Measurements from ENCODE around the gene SMARCAL1. TPM values are rescaled to one million over a fixed set of nuclear protein-coding genes. Genes with fewer than 3 reads are reported as not detected.

SMARCAL1 gene
- total RNA-seq, 6 donors from 2014 or later = 10.5 to 29.3 (median 18.3) TPM

DNA sequence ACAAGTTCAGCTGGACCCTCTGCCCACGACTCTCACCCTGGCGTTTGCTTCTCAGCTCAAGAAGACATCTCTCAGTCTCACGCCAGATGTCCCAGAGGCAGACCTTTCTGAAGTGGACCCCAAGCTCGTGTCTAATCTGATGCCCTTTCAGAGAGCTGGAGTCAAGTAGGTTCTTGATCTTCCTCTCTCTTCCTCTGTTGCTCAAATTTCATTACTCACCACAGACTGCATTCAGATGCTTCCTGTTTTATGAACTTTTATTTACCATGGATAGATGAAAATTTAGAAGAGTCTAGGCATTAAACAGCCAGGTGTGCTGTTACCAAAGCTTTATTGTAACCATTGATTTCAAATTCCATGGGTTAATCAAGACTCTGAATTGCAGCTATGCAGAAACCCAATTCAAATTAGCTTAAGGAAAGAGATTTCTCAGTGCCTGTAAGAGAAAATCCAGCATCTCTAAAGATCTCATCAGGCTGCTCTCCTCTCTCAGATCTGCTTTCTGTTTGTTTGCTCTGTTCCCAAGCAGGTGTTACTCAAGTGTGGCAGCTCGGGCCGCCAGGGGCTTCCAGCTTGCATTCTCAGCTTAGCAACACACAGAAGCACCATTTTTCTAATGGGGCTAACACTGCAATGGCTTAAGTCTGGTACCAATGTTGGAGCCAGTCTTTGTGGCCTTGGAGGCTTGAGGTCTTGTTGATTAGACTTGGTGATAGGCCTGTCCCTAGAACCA lies 16.5 kb downstream of the SMARCAL1 start:
- no peak for TF ChIP-seq POLR2A (IDR thresholded peaks at IDR 0.05)
- no peak for TF ChIP-seq EP300 (IDR thresholded peaks at IDR 0.05)
- TF ChIP-seq, protein P1, sequence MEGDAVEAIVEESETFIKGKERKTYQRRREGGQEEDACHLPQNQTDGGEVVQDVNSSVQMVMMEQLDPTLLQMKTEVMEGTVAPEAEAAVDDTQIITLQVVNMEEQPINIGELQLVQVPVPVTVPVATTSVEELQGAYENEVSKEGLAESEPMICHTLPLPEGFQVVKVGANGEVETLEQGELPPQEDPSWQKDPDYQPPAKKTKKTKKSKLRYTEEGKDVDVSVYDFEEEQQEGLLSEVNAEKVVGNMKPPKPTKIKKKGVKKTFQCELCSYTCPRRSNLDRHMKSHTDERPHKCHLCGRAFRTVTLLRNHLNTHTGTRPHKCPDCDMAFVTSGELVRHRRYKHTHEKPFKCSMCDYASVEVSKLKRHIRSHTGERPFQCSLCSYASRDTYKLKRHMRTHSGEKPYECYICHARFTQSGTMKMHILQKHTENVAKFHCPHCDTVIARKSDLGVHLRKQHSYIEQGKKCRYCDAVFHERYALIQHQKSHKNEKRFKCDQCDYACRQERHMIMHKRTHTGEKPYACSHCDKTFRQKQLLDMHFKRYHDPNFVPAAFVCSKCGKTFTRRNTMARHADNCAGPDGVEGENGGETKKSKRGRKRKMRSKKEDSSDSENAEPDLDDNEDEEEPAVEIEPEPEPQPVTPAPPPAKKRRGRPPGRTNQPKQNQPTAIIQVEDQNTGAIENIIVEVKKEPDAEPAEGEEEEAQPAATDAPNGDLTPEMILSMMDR (IDR thresholded peaks at IDR 0.05) = no peak
- no peak for TF ChIP-seq POLR2AphosphoS5 (IDR thresholded peaks at IDR 0.05)

DNA sequence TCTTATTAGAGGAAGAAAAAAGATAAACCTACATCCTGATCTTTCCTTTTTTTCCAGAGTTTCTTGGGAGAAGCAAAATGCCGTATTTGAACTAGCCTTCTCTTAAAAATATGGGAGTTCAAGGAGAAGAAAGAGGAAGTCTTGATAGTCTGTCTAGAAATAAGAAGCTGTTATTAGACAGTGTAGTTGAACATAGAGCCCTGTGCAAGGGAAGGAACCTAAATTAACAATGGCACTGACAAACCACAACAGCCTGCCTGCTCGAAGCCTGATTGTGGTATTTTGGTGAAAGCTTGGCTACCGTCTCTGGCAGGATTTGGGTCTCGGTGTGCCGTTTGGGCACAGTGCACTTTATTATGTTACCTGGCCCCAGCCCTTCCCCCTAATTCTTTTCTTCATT lies 17.1 kb downstream of the SMARCAL1 start:
- no peak for ATAC-seq (ENCODE audit: low FRiP score in 2 of 2)
- TF ChIP-seq POLR2AphosphoS5 (IDR thresholded peaks at IDR 0.05) (no peak), EP300 (IDR thresholded peaks at IDR 0.05) (no peak), POLR2A (IDR thresholded peaks at IDR 0.05) (no peak)
- TF ChIP-seq, protein P1 (IDR thresholded peaks at IDR 0.05) = no peak
- WGBS, 2 donors = 66 to 89% methylated on average over 5 of the region's 5 CpGs

More for the DNA sequence above, 16.5 kb downstream of the SMARCAL1 start:
- Histone ChIP-seq H3K27me3 (no peaks in the 10 kb centered on the region), H3K4me1 (no peaks in the 10 kb centered on the region), H3K36me3 (peaks cover 25 to 97% (median 66%) of the 10 kb centered on the region in 4 donors), H3K4me3 (no peak overlapping the region), H3K9me3 (no peaks in the 10 kb centered on the region), H3K27ac (no peak overlapping the region)
- 65 to 75% methylated on average over 6 of the region's 6 CpGs for WGBS, 2 donors
- no peak for ATAC-seq (ENCODE audit: low FRiP score in 2 of 2)
- DNase-seq = no peak

DNA sequence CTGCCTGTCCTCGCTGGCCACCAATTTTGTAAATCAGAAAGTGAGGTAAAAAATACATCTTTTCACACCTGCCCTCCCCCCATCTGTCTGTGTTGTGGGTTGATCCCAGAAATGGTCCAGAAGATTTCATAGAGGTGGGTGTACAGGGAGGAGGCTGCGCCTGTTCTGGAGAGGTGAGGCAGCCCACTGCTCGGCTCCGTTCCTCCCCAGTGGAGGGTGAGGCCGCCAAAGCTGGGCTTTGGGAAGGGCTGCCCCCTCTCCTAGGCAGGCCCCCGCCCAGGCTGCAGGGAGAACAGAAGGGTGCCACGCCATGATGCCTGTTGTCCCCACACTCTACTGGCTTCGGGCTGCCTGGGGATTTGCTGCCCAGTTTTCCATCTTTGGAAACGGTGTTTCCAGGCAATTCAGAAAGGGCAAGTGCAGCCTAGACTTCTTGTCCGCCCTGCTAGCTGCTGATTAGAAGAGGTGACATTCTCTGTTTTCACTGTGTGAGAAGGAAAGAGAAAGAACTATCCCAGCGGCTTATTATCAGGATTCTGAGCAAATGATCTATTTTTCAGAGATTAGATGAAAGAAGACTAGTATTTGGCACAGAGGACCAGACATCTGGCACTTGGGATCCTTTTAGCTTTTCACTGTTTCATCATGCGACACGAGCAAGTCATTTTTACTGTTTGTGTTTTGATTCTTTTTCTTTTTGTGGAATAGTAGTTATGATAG lies 18.7 kb downstream of the SMARCAL1 start:
- 88 to 90% methylated on average over 13 of the region's 13 CpGs for WGBS, 2 donors
- DNase-seq = peak in 1 of 2 donors; percentile 33
- H3K27ac ChIP-seq = no peak overlapping the region
- TF ChIP-seq, protein P1 (IDR thresholded peaks at IDR 0.05) = no peak
- no peak for TF ChIP-seq EP300 (IDR thresholded peaks at IDR 0.05)
- TF ChIP-seq POLR2AphosphoS5 (IDR thresholded peaks at IDR 0.05) = no peak
- TF ChIP-seq POLR2A (IDR thresholded peaks at IDR 0.05) = no peak
- H3K27me3 ChIP-seq = no peaks in the 10 kb centered on the region
- H3K4me3 ChIP-seq = no peak overlapping the region
- H3K36me3 ChIP-seq = peaks cover 13 to 97% (median 62%) of the 10 kb centered on the region in 4 donors
- no peak for ATAC-seq (ENCODE audit: low FRiP score in 2 of 2)
- H3K9me3 ChIP-seq = no peaks in the 10 kb centered on the region
- no peaks in the 10 kb centered on the region for H3K4me1 ChIP-seq

More for the DNA sequence above, 17.1 kb downstream of the SMARCAL1 start:
- H3K27ac ChIP-seq = no peak overlapping the region
- peaks cover 24 to 97% (median 63%) of the 10 kb centered on the region in 4 donors for H3K36me3 ChIP-seq
- no peaks in the 10 kb centered on the region for H3K9me3 ChIP-seq
- H3K27me3 ChIP-seq = no peaks in the 10 kb centered on the region
- no peak for DNase-seq
- no peak overlapping the region for H3K4me3 ChIP-seq
- no peaks in the 10 kb centered on the region for H3K4me1 ChIP-seq

DNA sequence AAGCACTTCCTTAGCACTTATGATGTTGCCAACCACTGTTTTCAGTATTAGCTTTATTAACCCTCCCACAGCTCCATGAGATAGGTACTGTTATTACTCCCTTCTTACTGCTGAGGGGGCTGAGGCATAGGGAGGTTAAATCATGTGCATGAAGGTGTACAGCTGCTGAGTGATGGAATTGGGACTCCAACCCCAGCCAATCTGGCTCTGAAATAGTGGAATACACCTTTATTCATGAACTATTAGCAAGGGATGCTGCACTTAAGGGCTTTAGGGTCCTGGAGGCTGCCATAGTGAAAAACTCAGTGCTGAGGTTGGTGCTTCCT lies 19.2 kb downstream of the SMARCAL1 start:
- DNase-seq (no peak), ATAC-seq (ENCODE audit: low FRiP score in 2 of 2) (no peak)
- Histone ChIP-seq H3K4me1 (no peaks in the 10 kb centered on the region), H3K27me3 (no peaks in the 10 kb centered on the region), H3K9me3 (no peaks in the 10 kb centered on the region), H3K36me3 (peaks cover 11 to 97% (median 67%) of the 10 kb centered on the region in 4 donors), H3K4me3 (no peak overlapping the region), H3K27ac (no peak overlapping the region)
- no peak for TF ChIP-seq POLR2AphosphoS5 (IDR thresholded peaks at IDR 0.05)
- TF ChIP-seq EP300 (IDR thresholded peaks at IDR 0.05) = no peak
- TF ChIP-seq, protein P1 (IDR thresholded peaks at IDR 0.05) = no peak
- no peak for TF ChIP-seq POLR2A (IDR thresholded peaks at IDR 0.05)
